HTR-8/SVneo (cell line): ENCODE results near the gene PRAMEF26.
"Not testable (repeated sequence)": the region's sequence is repeated elsewhere in the genome, so short reads cannot be mapped to it uniquely, and the experiment has no call there.

Source experiments
- DNase-seq: peaks from one replicate; pipeline ENCODE4 v3.0.0; 2011; ENCODE audit warnings: low spot score, mixed read lengths; ENCODE audit not compliant: insufficient read length
- FAIRE-seq: peaks from 2 replicates; lab custom pipeline; 2011; peaks lifted over from hg19 to GRCh38; lab: Jason Lieb, UNC

The PRAMEF26 gene

GRCh38 chr1:13155909-13156308, at the start of gene PRAMEF26:
Gene PRAMEF26 (minus strand): TSS chr1:13156009. CDS start chr1:13153095, 2,914 bp downstream.
- not testable (repeated sequence) for FAIRE-seq, DNase-seq

GRCh38 chr1:13201309-13201708, 45.5 kb upstream of the PRAMEF26 start, which contains the start of gene PRAMEF13:
Gene PRAMEF13 (minus strand): TSS chr1:13201409. CDS start chr1:13199589, 1,820 bp downstream.
- DNase-seq, FAIRE-seq: not testable (repeated sequence)

GRCh38 chr1:13171548-13171947, 15.7 kb upstream of the PRAMEF26 start, which contains the start of gene PRAMEF9:
Gene PRAMEF9 (plus strand): TSS chr1:13171848. CDS start chr1:13175281, 3,433 bp downstream.
- not testable (repeated sequence) for FAIRE-seq, DNase-seq

- not testable (repeated sequence) for FAIRE-seq
These were observed 9.7 kb upstream of the PRAMEF26 start, which contains the start of gene HNRNPCL4 for GRCh38 chr1:13165531-13165930. Gene HNRNPCL4 (minus strand): TSS chr1:13165631. CDS start chr1:13165467, 164 bp downstream.

GRCh38 chr1:13116754-13117153, 39.1 kb downstream of the PRAMEF26 start, which contains the start of gene HNRNPCL2:
Gene HNRNPCL2 (minus strand): TSS chr1:13116854. CDS start chr1:13116400, 454 bp downstream.
- FAIRE-seq, DNase-seq: not testable (repeated sequence)

More at GRCh38 chr1:13165531-13165930, 9.7 kb upstream of the PRAMEF26 start, which contains the start of gene HNRNPCL4:
- DNase-seq, result not testable (repeated sequence)
